GM12873 (cell line): ENCODE measurements around the gene KCTD18.

Source experiments
- CTCF ChIP-seq: IDR thresholded peaks from 2 replicates; pipeline ENCODE4 v1.5.1; 2012; ENCODE audit warnings: low read depth, mild to moderate bottlenecking, moderate library complexity, low read length, control low read depth; ENCODE audit not compliant: insufficient read depth; ENCODE audit errors: missing control alignments

The KCTD18 gene

DNA sequence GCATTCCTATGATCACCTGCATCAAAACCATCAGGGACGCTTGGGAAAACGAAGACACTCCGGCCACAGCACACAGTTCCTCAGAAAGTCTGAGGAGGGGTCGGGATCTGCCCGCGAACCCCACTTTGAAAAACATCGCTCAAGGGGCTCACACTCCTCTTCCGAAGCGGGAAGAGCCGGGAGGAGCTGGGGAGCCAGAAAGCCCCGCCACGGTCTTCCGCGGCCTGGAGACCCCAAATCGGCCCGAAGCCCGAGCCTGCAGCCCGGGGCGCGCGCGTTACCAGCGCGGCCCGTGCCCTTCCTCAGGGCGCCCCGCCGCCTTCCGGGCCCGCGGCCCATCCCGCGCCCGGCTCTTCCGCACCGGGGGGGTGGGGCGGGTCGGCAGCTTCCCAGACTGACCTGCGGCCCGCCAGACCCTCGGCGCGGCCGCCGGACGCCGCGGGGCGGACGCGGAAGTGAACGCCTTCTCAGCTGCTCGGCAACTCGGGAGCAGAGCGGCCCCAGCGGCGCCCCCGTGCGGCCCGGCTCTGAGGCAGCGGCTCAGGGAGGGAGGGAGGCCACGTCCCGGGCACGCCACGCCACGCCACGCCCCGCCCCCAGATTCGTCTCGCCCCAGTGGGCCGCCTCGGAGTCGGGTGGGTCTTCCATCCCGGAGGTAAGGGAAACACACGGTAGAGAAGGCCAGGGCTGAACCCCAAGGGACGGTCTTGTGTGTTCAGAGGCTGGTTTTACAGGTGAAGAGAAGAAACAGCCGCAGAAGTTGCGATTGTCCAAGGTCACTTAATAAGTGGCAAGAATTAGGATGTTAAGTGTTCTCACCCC, at the start of gene KCTD18:
TSS of gene KCTD18 (minus strand) at position 457 of the 822 bp plus-strand sequence. CDS start 3,052 bp downstream, outside the sequence.
- peak; percentile 73 for TF ChIP-seq CTCF

GRCh38 chr2:200540793-200541192, 30.9 kb upstream of the KCTD18 start:
- no peak for TF ChIP-seq CTCF

DNA sequence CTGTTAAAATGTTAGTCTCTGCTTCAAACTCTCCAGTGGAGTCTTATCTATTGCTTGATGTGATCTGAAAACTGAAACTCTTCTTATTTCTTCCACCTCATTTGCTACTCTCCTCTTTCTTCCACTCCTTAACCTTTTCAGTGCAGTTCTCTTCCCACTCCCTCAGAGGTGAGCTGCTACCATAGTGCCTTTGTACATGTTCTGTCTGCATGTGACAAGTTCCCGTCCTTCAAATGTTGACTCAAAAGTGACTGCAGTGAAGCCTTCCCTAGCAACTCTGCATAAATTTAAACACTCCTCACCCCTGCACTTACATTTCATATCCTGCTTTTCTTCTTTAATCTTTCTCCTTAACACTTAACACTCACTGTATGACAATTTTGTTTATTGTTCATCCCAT, 28.3 kb upstream of the KCTD18 start:
- TF ChIP-seq CTCF = no peak

- no peak for TF ChIP-seq CTCF
Observed at GRCh38 chr2:200534572-200534971, 24.7 kb upstream of the KCTD18 start.

GRCh38 chr2:200533754-200534153, 23.9 kb upstream of the KCTD18 start:
- TF ChIP-seq CTCF = no peak

DNA sequence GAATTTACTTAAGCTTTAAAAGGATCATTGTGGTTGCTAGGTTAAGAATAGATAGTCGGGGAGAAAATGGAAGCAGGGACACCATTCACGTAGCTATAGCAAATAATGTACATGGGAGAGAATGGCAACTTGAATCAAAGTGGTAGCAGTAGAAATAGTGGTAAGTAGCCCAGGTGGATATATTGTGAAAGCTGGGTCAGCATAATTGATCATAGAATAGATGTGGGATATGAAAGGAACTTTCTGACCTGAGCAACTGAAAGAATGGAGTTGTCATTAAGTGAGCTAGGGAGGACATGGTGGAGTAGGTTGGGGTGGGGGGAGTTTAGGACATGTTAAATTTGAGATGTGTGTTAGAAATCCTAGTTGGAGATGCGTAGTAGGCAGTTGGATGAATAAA, 18.4 kb upstream of the KCTD18 start:
- TF ChIP-seq CTCF = no peak

- no peak for TF ChIP-seq CTCF
Observed at GRCh38 chr2:200525882-200526651, 16.2 kb upstream of the KCTD18 start, which contains the start of gene SGO2. Gene SGO2 (plus strand): TSS chr2:200526207. CDS start chr2:200532976, 6,769 bp downstream.
